GM18907 (cell line): ENCODE results near the gene TLR1.

Experiments used
- ATAC-seq: cut with Tn5 transposase; IDR thresholded peaks from one replicate; pipeline ENCODE4 v1.9.1; 2021; ENCODE audit warnings: mild to moderate bottlenecking, moderate library complexity; ENCODE audit not compliant: unreplicated experiment

Gene TLR1, protein sequence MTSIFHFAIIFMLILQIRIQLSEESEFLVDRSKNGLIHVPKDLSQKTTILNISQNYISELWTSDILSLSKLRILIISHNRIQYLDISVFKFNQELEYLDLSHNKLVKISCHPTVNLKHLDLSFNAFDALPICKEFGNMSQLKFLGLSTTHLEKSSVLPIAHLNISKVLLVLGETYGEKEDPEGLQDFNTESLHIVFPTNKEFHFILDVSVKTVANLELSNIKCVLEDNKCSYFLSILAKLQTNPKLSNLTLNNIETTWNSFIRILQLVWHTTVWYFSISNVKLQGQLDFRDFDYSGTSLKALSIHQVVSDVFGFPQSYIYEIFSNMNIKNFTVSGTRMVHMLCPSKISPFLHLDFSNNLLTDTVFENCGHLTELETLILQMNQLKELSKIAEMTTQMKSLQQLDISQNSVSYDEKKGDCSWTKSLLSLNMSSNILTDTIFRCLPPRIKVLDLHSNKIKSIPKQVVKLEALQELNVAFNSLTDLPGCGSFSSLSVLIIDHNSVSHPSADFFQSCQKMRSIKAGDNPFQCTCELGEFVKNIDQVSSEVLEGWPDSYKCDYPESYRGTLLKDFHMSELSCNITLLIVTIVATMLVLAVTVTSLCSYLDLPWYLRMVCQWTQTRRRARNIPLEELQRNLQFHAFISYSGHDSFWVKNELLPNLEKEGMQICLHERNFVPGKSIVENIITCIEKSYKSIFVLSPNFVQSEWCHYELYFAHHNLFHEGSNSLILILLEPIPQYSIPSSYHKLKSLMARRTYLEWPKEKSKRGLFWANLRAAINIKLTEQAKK

DNA sequence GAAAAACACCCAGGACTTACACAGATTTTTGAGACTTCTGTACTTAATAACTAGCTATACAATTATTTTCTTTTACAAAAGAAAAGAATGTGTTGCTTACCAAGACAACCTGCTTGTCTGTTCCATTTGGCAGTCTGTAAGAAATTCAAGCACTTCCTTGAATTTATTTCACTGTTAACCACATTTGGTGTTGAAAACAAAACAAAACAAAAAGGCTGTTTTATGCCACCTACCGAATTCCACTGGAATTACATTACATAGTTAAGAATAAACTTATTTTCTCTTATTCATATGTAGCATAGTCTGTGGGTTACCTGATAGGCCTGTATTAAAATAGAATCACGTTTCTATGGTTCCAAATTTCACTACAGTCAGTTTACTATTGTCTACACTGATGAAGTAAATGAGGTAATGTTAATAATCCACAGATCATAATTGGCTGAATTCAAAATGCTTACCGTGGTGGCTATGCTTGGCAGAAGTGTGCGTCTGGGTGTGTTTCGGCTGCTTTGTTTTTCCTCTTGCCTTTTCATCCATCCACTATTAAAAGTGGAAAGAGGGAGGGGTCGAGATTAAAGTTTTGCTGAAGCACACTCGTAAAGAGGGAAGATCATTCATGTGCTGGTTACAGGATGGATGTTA is at the start of gene TLR1:
Gene TLR1 (minus strand): TSS at position 138 of the 642 bp plus-strand sequence. CDS start 5,960 bp downstream, outside the sequence.
- ATAC-seq = peak; percentile 31

- no peak for ATAC-seq
Measured at GRCh38 chr4:38846015-38846414, 41.4 kb upstream of the TLR1 start.

DNA sequence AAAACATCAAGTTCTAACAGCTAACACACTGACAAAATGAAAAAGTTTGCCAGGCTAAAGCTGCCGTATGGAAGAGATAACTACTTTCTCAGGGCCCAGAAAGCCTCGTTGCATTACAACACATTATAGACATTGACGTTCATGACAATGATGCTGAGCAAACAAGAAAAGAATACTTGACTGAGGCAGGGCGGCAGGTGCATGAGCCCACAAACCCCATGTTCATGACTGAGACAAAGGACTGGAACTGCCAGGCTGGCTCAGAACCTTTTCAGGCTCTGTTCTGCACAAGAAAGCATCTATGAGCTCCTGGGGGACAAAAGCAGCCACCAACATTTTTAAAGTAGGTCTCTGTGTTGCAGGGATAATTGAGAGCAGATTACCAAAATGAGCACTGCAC is 38.4 kb upstream of the TLR1 start:
- no peak for ATAC-seq

- no peak for ATAC-seq
Measured at GRCh38 chr4:38837849-38838248, 33.3 kb upstream of the TLR1 start.

- ATAC-seq = no peak
Measured at GRCh38 chr4:38837334-38837733, 32.7 kb upstream of the TLR1 start.

GRCh38 chr4:38834570-38834969 is 30.0 kb upstream of the TLR1 start:
- no peak for ATAC-seq

DNA sequence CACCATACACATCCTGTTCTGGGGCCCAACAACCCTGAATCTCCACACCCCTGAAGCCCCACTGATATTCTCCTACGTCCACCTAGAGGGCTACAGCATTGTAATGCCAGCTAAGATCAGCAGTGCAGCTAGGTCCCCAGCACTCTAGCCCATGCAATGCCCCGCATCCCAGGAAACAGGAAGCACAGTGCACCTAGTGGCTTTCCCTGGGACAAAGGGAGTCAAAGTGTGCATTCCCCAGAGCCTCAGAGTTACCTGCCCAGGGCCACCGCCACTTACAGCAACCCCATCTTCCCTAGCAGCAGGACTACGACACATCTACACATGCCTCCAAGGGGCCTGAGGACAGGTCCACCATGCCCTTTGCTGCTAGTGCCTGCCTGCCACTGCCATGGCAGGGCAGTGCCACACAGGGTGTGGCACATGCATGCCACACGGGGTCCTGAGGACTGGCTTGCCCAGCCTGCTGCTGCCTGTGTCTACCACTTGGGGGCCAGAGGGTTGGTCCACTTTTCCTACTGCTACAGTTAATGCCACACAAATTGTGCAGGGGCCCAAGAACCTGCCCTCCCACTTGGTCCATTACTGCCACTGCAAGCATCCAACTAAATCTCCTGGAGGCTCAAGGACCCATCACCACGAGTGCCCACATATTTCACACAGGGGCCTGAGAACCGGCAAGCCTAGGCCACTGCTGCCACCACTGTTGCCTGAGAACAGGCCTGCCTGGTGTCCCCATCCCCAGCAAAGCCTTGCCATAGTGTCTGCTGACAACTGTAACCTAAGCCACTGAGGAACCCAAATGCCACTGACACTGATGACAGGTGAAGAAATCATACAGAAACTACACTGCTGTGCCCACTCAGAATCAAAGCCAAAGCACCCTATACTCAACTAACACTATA is 28.3 kb upstream of the TLR1 start:
- ATAC-seq = no peak

DNA sequence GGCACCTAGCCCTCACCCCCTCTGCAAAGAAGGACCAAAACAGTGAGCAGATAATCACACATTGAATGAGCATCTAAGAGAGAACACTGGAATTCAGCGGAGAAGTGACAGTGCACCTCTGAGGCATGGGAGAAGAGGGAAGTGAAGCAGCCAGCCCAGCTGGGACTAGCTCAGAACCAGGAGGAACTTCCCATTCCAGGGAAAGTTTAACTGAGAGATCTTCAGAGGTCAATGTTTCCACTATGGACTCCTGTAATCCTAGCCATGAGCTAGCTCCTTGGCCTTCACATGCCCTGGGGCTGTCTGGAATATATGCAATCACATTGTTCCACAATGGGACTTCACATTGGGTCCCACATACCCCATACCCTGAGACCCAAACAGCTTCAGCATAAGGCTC is 27.6 kb upstream of the TLR1 start:
- ATAC-seq = no peak

GRCh38 chr4:38831653-38832052 is 27.1 kb upstream of the TLR1 start:
- ATAC-seq = no peak

GRCh38 chr4:38829237-38829636 is 24.6 kb upstream of the TLR1 start:
- ATAC-seq = no peak

DNA sequence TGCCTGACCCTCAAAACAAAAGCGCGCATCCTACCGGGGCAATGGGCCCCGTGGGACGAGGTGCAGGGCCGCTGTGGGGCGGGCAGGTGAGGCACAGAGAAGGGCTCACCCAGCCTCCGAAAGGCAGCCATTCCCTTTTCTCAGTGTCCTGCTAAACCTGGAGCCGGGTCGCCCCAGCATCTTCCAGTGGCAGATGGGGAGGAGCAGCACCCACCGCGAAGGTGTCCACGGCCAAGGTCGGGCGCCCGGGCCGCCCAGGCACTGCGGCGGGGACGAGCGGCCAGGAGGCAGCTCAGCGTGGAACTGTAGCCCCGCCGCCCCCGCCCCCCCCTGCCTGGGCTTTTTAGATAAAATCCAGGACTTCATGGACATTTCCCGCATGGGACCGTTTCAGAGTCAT is 19.2 kb upstream of the TLR1 start:
- no peak for ATAC-seq

- no peak for ATAC-seq
Measured at GRCh38 chr4:38822748-38823303, 18.2 kb upstream of the TLR1 start.

DNA sequence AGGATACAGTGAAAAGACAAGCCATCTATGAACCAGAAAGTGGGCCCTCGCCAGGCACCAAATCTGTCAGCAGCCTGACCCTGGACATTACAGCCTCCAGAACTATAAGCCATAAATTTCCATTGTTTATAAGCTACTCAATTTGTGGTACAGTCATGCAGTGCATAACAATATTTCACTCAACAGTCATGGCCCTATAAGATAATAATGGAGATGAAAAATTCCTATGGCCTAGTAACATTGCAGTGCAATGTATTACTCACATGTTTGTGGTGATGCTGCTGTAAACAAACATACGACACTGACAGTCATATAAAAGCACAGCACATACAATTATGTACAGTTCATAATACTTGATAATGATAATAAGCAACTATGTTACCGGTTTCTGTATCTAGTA is 17.1 kb upstream of the TLR1 start:
- no peak for ATAC-seq

- ATAC-seq = peak; percentile 60
Measured at GRCh38 chr4:38820329-38821061, 15.9 kb upstream of the TLR1 start.

DNA sequence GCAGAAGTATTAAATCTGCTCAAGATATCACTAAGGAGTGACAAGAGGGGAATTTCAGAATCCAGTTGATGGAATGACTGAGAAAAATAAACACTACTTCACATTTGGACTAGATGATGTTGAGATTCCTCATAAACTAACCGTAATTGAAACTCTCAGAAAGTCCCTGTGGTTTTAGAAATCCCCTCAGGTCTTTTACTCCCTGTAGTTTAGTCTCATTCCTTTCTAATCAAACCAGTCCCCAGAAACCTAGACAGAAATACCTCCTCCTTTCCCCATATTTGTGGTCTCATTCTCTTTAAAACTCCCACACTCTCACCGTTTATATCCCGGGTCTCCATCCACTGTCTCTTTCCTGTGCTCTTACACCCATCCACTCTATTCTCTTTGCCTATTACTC is 15.0 kb upstream of the TLR1 start:
- ATAC-seq = peak; percentile 39

DNA sequence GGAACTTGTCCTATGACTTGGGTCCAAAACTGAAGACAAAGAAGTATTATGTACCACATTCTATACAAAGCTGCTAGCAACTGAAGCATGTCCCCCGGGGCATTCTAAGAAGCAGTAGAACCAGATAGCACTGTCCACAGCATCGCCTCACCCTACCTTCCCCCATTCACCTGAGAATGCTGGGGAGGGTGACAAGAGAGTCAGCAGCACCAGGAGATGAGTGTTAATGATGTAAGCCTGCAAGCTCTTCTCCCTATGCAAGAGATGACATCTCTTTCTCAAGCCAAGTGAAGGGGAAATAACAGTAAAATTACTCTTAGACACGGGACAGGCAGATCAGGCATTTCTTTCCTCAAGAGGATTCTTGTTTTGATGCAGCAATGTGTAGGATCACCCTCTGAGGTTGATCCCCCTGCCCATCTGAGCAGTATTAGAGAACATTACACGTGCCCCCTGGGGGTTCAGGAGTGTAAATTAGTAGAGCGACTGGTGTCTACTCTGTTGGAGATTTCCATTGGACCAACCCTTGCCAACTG is 13.9 kb upstream of the TLR1 start:
- ATAC-seq = peak; percentile 58

- no peak for ATAC-seq
Measured at GRCh38 chr4:38815885-38816782, 11.5 kb upstream of the TLR1 start.

DNA sequence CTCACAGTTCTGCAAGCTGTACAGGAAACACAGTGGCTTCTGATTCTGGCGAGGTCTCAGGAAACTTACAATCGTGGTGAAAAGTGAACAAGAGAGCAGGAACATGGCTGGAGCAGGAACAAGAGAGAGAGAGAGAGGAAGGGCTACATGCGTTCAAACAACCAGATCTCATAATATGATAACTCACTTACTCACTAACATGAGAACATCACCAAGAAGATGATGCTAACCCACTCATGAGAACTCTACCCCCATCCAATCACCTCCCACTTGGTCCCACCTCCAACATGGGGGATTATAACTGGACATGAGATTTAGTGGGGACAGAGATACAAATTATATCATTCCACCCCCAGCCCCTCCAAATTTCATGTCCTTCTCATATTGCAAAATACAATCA is 9.8 kb upstream of the TLR1 start:
- ATAC-seq = no peak
